ENCODE data around the gene MFSD12.

Gene MFSD12

DNA sequence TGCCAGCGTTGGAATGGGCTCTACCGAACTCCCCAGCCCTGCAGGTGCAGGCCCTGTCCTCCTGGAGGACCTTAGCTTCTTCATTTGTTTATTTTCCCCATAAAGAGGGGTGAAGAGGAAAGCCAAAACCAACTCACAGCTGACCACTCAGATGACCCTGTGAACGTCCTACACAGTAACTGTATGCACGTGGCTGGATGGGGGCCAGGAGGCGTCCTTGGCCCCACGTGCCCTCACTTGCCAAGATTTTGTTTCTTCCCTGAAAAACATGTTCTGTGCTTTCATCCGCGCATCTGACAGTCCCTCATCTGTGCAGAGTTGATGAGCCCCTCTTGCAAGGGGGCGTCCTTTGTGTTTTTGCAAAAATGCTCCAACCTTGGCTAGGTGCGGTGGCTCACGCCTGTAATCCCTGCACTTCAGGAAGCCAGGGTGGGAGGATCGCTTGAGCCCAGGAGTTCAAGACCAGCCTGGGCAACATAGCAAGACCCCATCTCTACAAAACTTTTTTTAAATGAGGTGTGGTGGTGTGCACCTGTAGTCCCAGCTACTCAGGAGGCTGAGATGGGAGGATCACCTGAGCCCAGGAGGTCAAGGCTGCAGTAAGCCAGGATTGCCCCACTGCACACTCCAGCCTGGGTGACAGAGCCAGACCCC is 23.7 kb downstream of the MFSD12 start:
- Histone ChIP-seq H2BK120ac (ENCODE audit: insufficient read depth, low read length, poor library complexity) (no peak overlapping the region), H2AK5ac (ENCODE audit: low read length) (no peak overlapping the region), H3K36me3 (ENCODE audit: control insufficient read depth in 1 of 2, insufficient read depth in 2 of 2, low read length in 2 of 2) (peaks cover 82 to 87% of the 10 kb centered on the region in 2 experiments), H3K27me3 (ENCODE audit: insufficient read depth, low read length) (no peaks in the 10 kb centered on the region), H4K12ac (ENCODE audit: low read depth, low read length) (no peak overlapping the region), H3K4me2 (ENCODE audit: low read length) (no peak overlapping the region), H4K91ac (ENCODE audit: low read depth, low read length) (no peak overlapping the region), H3K9ac (ENCODE audit: low read length) (no peak overlapping the region), H3K4me1 (ENCODE audit: control insufficient read depth in 1 of 2, insufficient read depth in 2 of 2, low read length in 2 of 2) (peaks cover 2 to 8% of the 10 kb centered on the region in 2 experiments), H3K79me2 (ENCODE audit: control insufficient read depth, insufficient read depth, low read length, poor library complexity) (no peaks in the 10 kb centered on the region), H3K27ac (ENCODE audit: low read depth, low read length) (no peak overlapping the region), H2BK12ac (ENCODE audit: low read length) (no peak overlapping the region), H3K23ac (ENCODE audit: low read length) (no peak overlapping the region), H3K9me3 (ENCODE audit: insufficient read depth, low read depth, low read length) (no peaks in the 10 kb centered on the region), H3K14ac (ENCODE audit: low read length) (no peak overlapping the region), H2AFZ (ENCODE audit: insufficient read depth, low read length, poor library complexity) (no peak overlapping the region), H2BK5ac (ENCODE audit: low read depth, low read length, poor library complexity) (no peak overlapping the region), H3K4ac (ENCODE audit: low read depth, low read length) (no peak overlapping the region), H4K8ac (ENCODE audit: low read depth, low read length) (no peak overlapping the region), H3K18ac (ENCODE audit: low read length) (no peak overlapping the region), H3K4me3 (ENCODE audit: low read depth, low read length) (no peak overlapping the region), H3K79me1 (ENCODE audit: low read length) (no peaks in the 10 kb centered on the region)
- DNase-seq: no peak
- no CpG with 5 or more reads among the region's 12 CpGs for WGBS (ENCODE audit: extremely low coverage, insufficient coverage, insufficient read length)

DNA sequence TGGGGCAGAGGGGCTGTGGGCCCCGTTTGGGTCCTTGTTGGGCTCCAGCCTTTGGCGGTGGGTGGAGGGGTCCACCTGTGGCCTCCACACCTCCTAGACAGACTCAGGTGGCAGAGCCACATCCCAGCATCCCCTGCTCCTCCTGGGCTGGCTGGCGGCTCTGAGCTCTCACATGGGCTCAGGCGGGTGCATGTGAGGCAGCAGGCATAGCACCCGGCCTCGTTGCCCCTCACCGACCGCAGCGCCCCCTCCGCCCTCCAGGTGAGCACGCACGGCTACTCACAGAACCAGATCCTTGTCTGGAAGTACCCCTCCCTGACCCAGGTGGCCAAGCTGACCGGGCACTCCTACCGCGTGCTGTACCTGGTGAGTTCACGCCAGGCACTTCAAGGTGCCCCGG is 24.4 kb downstream of the MFSD12 start:
- Histone ChIP-seq H3K36me3 (ENCODE audit: control insufficient read depth in 1 of 2, insufficient read depth in 2 of 2, low read length in 2 of 2) (peaks cover 79 to 87% of the 10 kb centered on the region in 2 experiments), H3K27me3 (ENCODE audit: insufficient read depth, low read length) (no peaks in the 10 kb centered on the region), H3K14ac (ENCODE audit: low read length) (no peak overlapping the region), H3K27ac (ENCODE audit: low read depth, low read length) (no peak overlapping the region), H4K12ac (ENCODE audit: low read depth, low read length) (no peak overlapping the region), H2AFZ (ENCODE audit: insufficient read depth, low read length, poor library complexity) (no peak overlapping the region), H3K4me1 (ENCODE audit: control insufficient read depth in 1 of 2, insufficient read depth in 2 of 2, low read length in 2 of 2) (peaks cover 0 to 6% of the 10 kb centered on the region in 2 experiments), H3K79me1 (ENCODE audit: low read length) (no peaks in the 10 kb centered on the region), H3K4me2 (ENCODE audit: low read length) (no peak overlapping the region), H3K4ac (ENCODE audit: low read depth, low read length) (no peak overlapping the region), H3K18ac (ENCODE audit: low read length) (no peak overlapping the region), H3K4me3 (ENCODE audit: low read depth, low read length) (no peak overlapping the region), H4K91ac (ENCODE audit: low read depth, low read length) (no peak overlapping the region), H2BK12ac (ENCODE audit: low read length) (no peak overlapping the region), H2AK5ac (ENCODE audit: low read length) (no peak overlapping the region), H3K9ac (ENCODE audit: low read length) (no peak overlapping the region), H2BK5ac (ENCODE audit: low read depth, low read length, poor library complexity) (no peak overlapping the region), H4K8ac (ENCODE audit: low read depth, low read length) (no peak overlapping the region), H3K9me3 (ENCODE audit: insufficient read depth, low read depth, low read length) (no peaks in the 10 kb centered on the region), H3K23ac (ENCODE audit: low read length) (no peak overlapping the region), H3K79me2 (ENCODE audit: control insufficient read depth, insufficient read depth, low read length, poor library complexity) (no peaks in the 10 kb centered on the region), H2BK120ac (ENCODE audit: insufficient read depth, low read length, poor library complexity) (no peak overlapping the region)
- no peak for DNase-seq
- WGBS (ENCODE audit: extremely low coverage, insufficient coverage, insufficient read length): no CpG with 5 or more reads among the region's 17 CpGs

DNA sequence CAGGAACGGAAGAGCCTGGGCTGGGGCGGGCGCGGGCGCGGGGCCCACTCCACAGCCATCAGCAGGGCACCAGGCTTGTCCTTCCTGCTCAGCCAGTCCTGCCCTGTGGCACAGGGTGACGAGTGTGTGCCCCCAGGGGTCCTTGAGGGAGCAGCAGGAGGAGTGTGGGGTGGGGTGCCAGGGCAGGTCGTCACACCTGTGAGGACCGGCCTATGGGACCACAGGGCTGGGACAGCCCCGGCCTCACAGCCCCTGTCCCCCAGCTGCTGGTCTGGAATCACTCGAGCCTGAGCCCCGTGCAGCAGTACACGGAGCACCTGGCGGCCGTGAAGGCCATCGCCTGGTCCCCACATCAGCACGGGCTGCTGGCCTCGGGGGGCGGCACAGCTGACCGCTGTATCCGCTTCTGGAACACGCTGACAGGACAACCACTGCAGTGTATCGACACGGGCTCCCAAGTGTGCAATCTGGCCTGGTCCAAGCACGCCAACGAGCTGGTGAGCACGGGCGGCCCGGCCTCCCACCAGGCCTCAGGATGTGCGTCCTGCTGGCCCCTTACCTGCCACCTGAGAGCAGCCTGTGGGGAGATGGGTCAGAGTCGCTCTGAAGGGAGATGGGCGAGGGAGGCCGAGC is 25.1 kb downstream of the MFSD12 start:
- H4K8ac ChIP-seq (ENCODE audit: low read depth, low read length): no peak overlapping the region
- no peak overlapping the region for H2AK5ac ChIP-seq (ENCODE audit: low read length)
- WGBS (ENCODE audit: extremely low coverage, insufficient coverage, insufficient read length): no CpG with 5 or more reads among the region's 33 CpGs
- H3K23ac ChIP-seq (ENCODE audit: low read length): no peak overlapping the region
- no peaks in the 10 kb centered on the region for H3K9me3 ChIP-seq (ENCODE audit: insufficient read depth, low read depth, low read length)
- H4K91ac ChIP-seq (ENCODE audit: low read depth, low read length): no peak overlapping the region
- H2BK5ac ChIP-seq (ENCODE audit: low read depth, low read length, poor library complexity): no peak overlapping the region
- H3K4ac ChIP-seq (ENCODE audit: low read depth, low read length): no peak overlapping the region
- H3K4me3 ChIP-seq (ENCODE audit: low read depth, low read length): no peak overlapping the region
- no peak for DNase-seq
- H2BK120ac ChIP-seq (ENCODE audit: insufficient read depth, low read length, poor library complexity): no peak overlapping the region
- no peak overlapping the region for H3K18ac ChIP-seq (ENCODE audit: low read length)
- no peaks in the 10 kb centered on the region for H3K27me3 ChIP-seq (ENCODE audit: insufficient read depth, low read length)
- no peaks in the 10 kb centered on the region for H3K79me1 ChIP-seq (ENCODE audit: low read length)
- no peak overlapping the region for H2BK12ac ChIP-seq (ENCODE audit: low read length)
- peaks cover 0 to 6% of the 10 kb centered on the region in 2 experiments for H3K4me1 ChIP-seq (ENCODE audit: control insufficient read depth in 1 of 2, insufficient read depth in 2 of 2, low read length in 2 of 2)
- no peak overlapping the region for H3K4me2 ChIP-seq (ENCODE audit: low read length)
- H3K79me2 ChIP-seq (ENCODE audit: control insufficient read depth, insufficient read depth, low read length, poor library complexity): no peaks in the 10 kb centered on the region
- no peak overlapping the region for H3K9ac ChIP-seq (ENCODE audit: low read length)
- H3K27ac ChIP-seq (ENCODE audit: low read depth, low read length): no peak overlapping the region
- peaks cover 84 to 91% of the 10 kb centered on the region in 2 experiments for H3K36me3 ChIP-seq (ENCODE audit: control insufficient read depth in 1 of 2, insufficient read depth in 2 of 2, low read length in 2 of 2)
- no peak overlapping the region for H4K12ac ChIP-seq (ENCODE audit: low read depth, low read length)
- no peak overlapping the region for H2AFZ ChIP-seq (ENCODE audit: insufficient read depth, low read length, poor library complexity)
- H3K14ac ChIP-seq (ENCODE audit: low read length): no peak overlapping the region

DNA sequence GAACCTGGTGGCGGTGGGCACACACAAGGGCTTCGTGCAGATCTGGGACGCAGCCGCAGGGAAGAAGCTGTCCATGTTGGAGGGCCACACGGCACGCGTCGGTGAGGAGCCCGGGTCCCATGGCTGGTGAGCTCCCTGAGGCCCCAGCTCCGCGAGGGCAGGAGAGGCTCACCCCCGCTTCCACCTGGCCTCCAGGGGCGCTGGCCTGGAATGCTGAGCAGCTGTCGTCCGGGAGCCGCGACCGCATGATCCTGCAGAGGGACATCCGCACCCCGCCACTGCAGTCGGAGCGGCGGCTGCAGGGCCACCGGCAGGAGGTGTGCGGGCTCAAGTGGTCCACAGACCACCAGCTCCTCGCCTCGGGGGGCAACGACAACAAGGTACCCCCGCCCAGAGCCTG is 25.7 kb downstream of the MFSD12 start:
- no peak overlapping the region for H3K14ac ChIP-seq (ENCODE audit: low read length)
- H2AK5ac ChIP-seq (ENCODE audit: low read length): no peak overlapping the region
- H3K4me1 ChIP-seq (ENCODE audit: control insufficient read depth in 1 of 2, insufficient read depth in 2 of 2, low read length in 2 of 2): peaks cover 0 to under 1% of the 10 kb centered on the region in 2 experiments
- DNase-seq: no peak
- H2AFZ ChIP-seq (ENCODE audit: insufficient read depth, low read length, poor library complexity): no peak overlapping the region
- no peak overlapping the region for H3K9ac ChIP-seq (ENCODE audit: low read length)
- no peaks in the 10 kb centered on the region for H3K79me2 ChIP-seq (ENCODE audit: control insufficient read depth, insufficient read depth, low read length, poor library complexity)
- no CpG with 5 or more reads among the region's 29 CpGs for WGBS (ENCODE audit: extremely low coverage, insufficient coverage, insufficient read length)
- no peak overlapping the region for H3K4ac ChIP-seq (ENCODE audit: low read depth, low read length)
- no peak overlapping the region for H2BK120ac ChIP-seq (ENCODE audit: insufficient read depth, low read length, poor library complexity)
- H4K8ac ChIP-seq (ENCODE audit: low read depth, low read length): no peak overlapping the region
- H3K4me2 ChIP-seq (ENCODE audit: low read length): no peak overlapping the region
- H3K4me3 ChIP-seq (ENCODE audit: low read depth, low read length): no peak overlapping the region
- H4K12ac ChIP-seq (ENCODE audit: low read depth, low read length): no peak overlapping the region
- no peaks in the 10 kb centered on the region for H3K9me3 ChIP-seq (ENCODE audit: insufficient read depth, low read depth, low read length)
- H2BK5ac ChIP-seq (ENCODE audit: low read depth, low read length, poor library complexity): no peak overlapping the region
- H3K18ac ChIP-seq (ENCODE audit: low read length): no peak overlapping the region
- no peaks in the 10 kb centered on the region for H3K27me3 ChIP-seq (ENCODE audit: insufficient read depth, low read length)
- H3K79me1 ChIP-seq (ENCODE audit: low read length): no peaks in the 10 kb centered on the region
- no peak overlapping the region for H2BK12ac ChIP-seq (ENCODE audit: low read length)
- H3K27ac ChIP-seq (ENCODE audit: low read depth, low read length): no peak overlapping the region
- no peak overlapping the region for H3K23ac ChIP-seq (ENCODE audit: low read length)
- no peak overlapping the region for H4K91ac ChIP-seq (ENCODE audit: low read depth, low read length)
- peaks cover 86 to 91% of the 10 kb centered on the region in 2 experiments for H3K36me3 ChIP-seq (ENCODE audit: control insufficient read depth in 1 of 2, insufficient read depth in 2 of 2, low read length in 2 of 2)

All from trophoblast cell (in vitro differentiated cells and primary cell).